IPS-20b (cell line): ENCODE results near the gene MALT1.
"Not testable (repeated sequence)": the region's sequence is repeated elsewhere in the genome, so short reads cannot be mapped to it uniquely, and the experiment has no call there.

ENCODE experiments used
- H3K27ac ChIP-seq: one replicate; pipeline ENCODE4 v1.5.1; 2013; ENCODE audit warnings: low read length
- H3K27me3 ChIP-seq: 2 replicates; pipeline ENCODE4 v1.6.1; 2013; ENCODE audit warnings: mild to moderate bottlenecking, low read length, inconsistent platforms; ENCODE audit not compliant: insufficient read depth
- H3K36me3 ChIP-seq: 2 replicates; pipeline ENCODE4 v1.6.1; 2013; ENCODE audit warnings: low read depth, mild to moderate bottlenecking, inconsistent platforms, low read length, moderate library complexity; ENCODE audit not compliant: insufficient read depth
- H3K4me1 ChIP-seq: 2 replicates; pipeline ENCODE4 v1.6.1; 2013; ENCODE audit warnings: mild to moderate bottlenecking, control low read depth, inconsistent platforms, low read length, moderate library complexity; ENCODE audit not compliant: insufficient read depth
- H3K4me3 ChIP-seq: 2 replicates; pipeline ENCODE4 v1.5.1; 2013; ENCODE audit warnings: mild to moderate bottlenecking, low read length, inconsistent platforms
- H3K9ac ChIP-seq: 2 replicates; pipeline ENCODE4 v1.6.1; 2013; ENCODE audit warnings: low read depth, mild to moderate bottlenecking, inconsistent platforms, low read length, moderate library complexity
- H3K9me3 ChIP-seq: 2 replicates; pipeline ENCODE4 v1.6.1; 2013; ENCODE audit warnings: mild to moderate bottlenecking, low read depth, low read length, inconsistent platforms; ENCODE audit not compliant: insufficient read depth

Gene MALT1

DNA sequence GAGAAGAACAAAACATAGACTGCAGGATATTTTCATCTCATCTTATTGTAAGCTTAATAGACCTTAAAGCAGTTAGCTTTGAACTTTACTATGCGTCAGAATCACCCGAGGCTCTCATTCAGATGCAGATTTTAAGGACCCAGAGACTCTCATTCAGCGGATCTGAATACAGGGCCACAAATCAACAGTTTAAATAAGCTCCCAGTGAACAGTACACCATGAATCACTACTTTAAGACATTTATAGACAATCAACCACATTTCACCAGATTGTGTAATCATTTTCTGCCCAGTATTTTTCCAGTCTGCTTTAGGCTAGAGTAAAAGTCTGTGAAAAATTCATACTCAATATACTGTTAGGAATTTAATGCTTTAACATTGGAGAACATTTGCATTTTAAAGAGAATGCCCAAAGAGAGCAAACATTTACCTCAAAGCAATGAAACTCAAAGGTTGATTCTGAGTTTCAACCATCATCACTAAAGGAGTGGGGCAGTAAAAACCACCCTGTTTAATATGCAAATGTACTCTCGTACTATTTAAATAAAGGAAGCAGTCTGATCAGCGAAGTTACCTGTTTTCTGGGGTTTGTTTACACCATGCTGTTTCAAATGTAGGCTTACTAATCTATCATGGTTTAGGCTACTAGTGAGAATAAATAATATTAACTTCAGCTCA lies 31.4 kb upstream of the MALT1 start:
- Histone ChIP-seq H3K9ac (peak overlapping the region; percentile 44; the same call in 1 of the 2 replicates), H3K27ac (peak overlapping the region; percentile 59), H3K36me3 (no peaks in the 10 kb centered on the region), H3K4me1 (peaks cover 31% of the 10 kb centered on the region), H3K27me3 (no peaks in the 10 kb centered on the region), H3K4me3 (peak overlapping the region; percentile 42), H3K9me3 (no peaks in the 10 kb centered on the region)

DNA sequence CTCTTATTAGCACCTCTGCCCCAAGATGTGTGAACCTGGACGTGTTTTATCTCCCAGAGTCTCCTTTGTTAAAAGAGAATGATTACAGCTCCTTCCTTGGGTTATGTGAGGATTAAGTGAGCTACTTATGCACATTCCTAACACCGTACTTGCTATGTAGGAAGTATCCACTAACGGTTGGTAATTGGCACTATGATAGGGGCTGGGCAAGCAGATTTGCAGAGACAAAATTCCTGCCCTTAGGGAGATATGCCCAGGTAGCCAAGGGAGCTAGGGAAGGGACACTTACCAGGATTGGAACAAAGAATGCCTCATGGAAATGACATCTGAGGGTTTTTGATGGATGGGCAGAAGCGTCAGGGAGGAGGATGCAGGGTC lies 30.8 kb upstream of the MALT1 start:
- Histone ChIP-seq H3K36me3 (no peaks in the 10 kb centered on the region), H3K9ac (peak overlapping the region; percentile 44; the same call in 1 of the 2 replicates), H3K4me3 (peak overlapping the region; percentile 42)

DNA sequence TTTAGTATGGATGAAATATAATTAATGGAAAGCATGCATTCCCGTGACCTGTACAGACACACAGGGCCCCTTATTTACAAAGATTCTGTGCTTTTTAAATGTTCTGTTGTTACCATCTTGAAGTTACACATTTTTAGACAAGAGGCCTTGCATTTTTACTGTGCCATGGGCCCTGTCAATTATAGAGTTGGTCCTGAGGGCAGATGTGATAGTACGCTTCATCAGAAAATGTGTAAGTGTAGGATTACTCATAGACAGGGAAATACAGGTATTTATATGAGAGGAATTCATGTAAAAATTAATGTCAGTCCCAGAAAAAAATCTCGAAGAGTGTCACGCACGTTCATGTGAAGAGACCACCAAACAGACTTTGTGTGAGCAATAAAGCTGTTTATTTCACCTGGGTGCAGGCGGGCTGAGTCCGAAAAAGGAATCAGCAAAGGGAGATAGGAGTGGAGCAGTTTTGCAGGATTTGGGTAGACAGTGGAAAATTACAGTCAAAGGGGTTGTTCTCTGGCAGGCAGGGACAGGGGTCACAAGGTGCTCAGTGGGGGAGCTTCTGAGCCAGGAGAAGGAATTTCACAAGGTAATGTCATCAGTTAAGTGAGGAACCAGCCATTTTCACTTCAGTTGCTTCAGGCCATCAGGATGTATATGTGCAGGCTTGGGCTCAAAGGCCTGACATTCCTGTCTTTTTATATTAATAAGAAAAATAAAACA lies 30.2 kb upstream of the MALT1 start:
- Histone ChIP-seq H3K9me3 (0 out of 2 replicates have a peak, but pooled peaks cover 2% of the 10 kb centered on the region), H3K27me3 (no peaks in the 10 kb centered on the region), H3K4me1 (peaks cover 31% of the 10 kb centered on the region), H3K36me3 (no peaks in the 10 kb centered on the region), H3K27ac (no peak overlapping the region), H3K9ac (peak overlapping the region; percentile 44; the same call in 1 of the 2 replicates), H3K4me3 (no peak overlapping the region)

More for the DNA sequence above, 30.8 kb upstream of the MALT1 start:
- Histone ChIP-seq H3K27ac (peak overlapping the region; percentile 59), H3K9me3 (no peaks in the 10 kb centered on the region), H3K4me1 (peaks cover 31% of the 10 kb centered on the region), H3K27me3 (no peaks in the 10 kb centered on the region)

DNA sequence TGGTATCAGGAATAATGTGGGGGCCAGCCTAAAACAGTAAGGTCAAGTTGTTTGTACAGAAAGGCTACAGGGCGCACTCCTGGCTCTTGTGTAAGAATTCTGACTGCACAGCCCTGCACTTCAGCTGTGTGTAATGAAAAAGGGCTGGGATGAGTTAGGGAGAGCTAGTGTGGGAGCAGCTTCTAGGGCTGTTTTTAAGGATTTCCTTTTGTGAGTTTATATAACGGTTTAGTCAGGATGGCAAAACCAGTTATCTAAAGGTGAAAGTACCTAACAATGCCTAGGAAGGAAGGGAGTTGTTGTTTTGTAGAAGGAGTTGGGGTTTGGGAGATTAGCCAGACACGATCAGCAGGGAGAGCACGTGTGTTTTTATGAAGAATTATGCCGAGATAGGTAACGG lies 27.7 kb upstream of the MALT1 start:
- peaks cover 31% of the 10 kb centered on the region for H3K4me1 ChIP-seq
- H3K36me3 ChIP-seq, H3K9ac ChIP-seq, H3K4me3 ChIP-seq, H3K27me3 ChIP-seq, H3K27ac ChIP-seq: not testable (repeated sequence)
- peaks cover 14% of the 10 kb centered on the region for H3K9me3 ChIP-seq

DNA sequence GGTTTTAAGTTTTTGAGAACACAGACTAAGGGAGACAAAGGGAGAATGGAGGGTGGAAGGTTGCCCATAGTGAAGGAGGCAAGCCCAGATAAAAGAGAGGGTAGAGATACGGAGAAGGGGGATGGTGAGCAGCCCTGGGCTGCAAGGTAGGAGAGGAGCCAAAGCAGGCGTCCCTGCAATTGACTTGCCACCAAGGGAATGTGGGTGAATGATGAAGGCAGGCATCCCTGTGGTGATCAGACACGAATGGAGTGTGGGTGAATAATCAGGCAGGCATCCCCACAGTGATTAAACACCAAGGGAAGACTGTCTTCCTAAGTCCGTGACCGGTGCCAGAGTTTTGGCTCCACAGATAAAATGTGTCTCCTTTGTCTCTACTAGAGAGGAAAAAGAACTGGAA lies 25.9 kb upstream of the MALT1 start:
- peaks cover 14% of the 10 kb centered on the region for H3K9me3 ChIP-seq
- no peak overlapping the region for H3K4me3 ChIP-seq
- H3K9ac ChIP-seq = no peak overlapping the region
- H3K4me1 ChIP-seq = peaks cover 15% of the 10 kb centered on the region
- H3K36me3 ChIP-seq = no peaks in the 10 kb centered on the region
- no peak overlapping the region for H3K27ac ChIP-seq
- no peaks in the 10 kb centered on the region for H3K27me3 ChIP-seq

DNA sequence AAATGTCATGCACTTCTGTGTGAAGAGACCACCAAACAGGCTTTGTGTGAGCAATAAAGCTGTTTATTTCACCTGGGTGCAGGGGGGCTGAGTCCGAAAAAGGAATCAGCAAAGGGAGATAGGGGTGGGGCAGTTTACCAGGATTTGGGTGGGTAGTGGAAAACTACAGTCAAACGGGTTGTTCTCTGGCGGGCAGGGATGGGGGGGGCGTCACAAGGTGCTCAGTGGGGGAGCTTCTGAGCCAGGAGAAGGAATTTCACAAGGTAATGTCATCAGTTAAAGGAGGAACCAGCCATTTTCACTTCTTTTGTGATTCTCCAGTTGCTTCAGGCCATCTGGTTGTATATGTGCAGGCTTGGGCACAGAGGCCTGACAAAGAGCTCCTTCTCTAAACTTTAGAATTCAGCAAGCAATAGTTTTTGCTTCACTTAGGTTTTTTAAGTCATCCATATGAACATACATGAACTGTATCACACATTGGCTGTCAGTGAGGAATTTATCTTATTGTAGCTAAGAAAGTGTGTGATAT lies 24.9 kb upstream of the MALT1 start:
- Histone ChIP-seq H3K4me1 (peaks cover 7% of the 10 kb centered on the region; the same call in 1 of the 2 replicates), H3K9ac (no peak overlapping the region), H3K4me3 (no peak overlapping the region), H3K36me3 (no peaks in the 10 kb centered on the region), H3K27ac (no peak overlapping the region), H3K9me3 (peaks cover 14% of the 10 kb centered on the region), H3K27me3 (no peaks in the 10 kb centered on the region)

DNA sequence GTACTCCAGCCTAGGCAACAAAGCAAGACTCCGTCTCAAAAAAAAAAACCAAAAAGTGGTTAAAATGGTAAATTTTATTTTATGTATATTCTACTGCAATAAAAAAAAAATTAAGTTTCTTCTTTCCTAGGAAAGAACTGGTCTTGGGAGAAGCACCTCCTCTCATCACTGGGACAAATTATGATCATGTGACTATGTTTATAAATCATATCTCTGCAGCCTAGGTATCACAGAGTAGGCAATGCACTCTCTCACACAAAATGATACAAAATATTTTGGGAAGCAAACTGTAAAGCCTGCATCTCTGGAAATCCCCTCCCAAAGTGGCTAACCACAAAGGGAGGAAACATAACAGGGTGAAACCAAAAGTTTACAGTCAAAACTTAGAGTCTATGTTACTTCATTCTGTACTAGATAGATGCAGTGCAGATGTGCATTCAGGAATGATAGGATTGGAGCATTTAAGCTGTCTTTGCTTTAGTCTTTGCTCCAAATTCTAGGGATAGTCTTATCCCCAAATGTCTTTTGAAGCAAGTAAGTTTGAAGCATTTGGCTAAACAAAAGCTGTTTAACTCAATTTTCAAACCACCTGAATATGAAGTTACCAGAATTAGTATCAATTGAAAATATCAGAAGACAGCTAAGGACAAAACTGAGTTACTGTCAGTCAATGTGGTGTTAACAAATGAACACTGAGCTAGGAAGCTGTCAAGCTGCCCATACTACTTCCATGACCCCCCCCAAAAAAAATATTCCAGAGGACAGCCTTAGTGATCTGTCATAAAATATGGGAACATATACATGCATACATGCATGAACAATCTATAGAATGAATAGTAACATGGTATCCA lies 21.1 kb upstream of the MALT1 start:
- Histone ChIP-seq H3K4me1 (no peaks in the 10 kb centered on the region), H3K27me3 (no peaks in the 10 kb centered on the region), H3K4me3 (no peak overlapping the region), H3K36me3 (no peaks in the 10 kb centered on the region), H3K9me3 (peaks cover 14% of the 10 kb centered on the region), H3K27ac (no peak overlapping the region), H3K9ac (no peak overlapping the region)

DNA sequence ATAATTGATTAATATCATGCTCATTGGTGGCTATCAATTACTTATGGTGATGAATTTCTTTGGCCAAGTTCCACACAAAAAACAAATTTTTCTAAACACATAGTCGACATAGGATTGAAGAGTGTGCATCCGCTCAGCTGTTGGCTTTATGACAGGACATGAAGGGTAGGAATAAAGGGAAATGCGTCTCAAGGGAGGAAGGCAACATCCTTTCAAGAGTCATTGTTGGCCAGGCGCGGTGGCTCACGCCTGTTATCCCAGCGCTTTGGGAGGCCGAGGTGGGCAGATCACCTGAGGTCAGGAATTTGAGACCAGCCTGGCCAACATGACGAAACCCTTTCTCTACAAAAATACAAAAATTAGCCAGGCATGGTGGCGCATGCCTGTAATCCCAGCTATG lies 20.4 kb upstream of the MALT1 start:
- not testable (repeated sequence) for H3K4me3 ChIP-seq, H3K27me3 ChIP-seq, H3K4me1 ChIP-seq, H3K9ac ChIP-seq, H3K27ac ChIP-seq, H3K36me3 ChIP-seq
- H3K9me3 ChIP-seq = peaks cover 14% of the 10 kb centered on the region

DNA sequence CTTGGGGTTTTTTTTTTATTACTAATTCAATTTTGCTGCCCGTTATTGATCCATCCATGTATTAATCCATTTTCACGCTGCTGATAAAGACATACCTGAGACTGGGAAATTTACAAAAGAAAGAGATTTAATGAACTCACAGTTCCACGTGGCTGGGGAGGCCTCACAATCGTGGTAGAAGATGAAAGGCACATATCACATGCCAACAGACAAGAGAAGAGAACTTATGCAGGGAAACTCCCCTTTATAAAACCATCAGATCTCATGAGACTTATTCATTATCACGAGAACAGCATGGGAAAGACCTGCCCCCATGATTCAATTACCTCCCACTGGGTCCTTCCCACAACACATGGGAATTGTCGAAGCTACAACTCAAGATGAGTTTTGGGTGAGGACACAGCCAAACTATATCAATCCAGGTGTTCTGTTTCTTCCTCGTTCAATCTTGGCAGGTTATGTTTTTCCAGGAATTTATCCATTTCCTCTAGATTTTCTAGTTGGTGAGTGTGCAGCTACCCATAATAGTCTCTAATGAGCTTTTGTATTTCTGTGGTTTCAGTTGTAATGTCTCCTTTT lies 18.0 kb upstream of the MALT1 start:
- H3K36me3 ChIP-seq, H3K9ac ChIP-seq, H3K27me3 ChIP-seq, H3K4me3 ChIP-seq, H3K9me3 ChIP-seq, H3K27ac ChIP-seq, H3K4me1 ChIP-seq: not testable (repeated sequence)

DNA sequence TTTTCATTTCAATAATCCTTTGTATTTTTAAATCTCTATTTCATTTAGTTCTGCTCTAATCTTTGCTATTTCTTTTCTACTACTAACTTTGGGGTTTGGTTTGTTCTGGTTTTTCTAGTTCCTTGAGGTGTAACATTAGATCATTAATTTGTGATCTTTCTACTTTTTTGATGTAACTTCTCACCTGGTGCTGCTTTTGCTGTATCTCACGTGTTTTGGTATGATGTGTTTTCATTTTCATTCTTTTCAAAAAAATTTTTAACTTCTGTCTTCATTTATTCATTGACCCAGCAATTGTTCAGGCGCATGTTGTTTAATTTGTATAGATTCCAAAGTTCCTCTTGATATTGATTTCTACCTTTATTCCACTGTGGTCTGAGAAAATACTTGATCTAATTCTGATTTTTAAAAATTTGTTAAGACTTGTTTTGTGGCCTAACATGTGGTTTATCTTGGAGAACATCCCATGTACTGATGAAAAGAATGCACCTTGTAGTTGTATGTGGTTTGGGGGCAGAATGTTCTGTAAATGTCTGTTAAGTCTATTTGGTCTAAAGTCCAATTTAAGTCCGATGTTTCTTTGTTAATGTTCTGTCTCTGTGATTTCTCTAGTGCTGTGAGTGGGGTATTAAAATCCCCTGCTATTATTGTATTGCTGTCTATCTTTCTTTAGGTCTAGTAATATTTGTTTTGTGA lies 17.3 kb upstream of the MALT1 start:
- H3K27ac ChIP-seq = no peak overlapping the region
- H3K36me3 ChIP-seq = no peaks in the 10 kb centered on the region
- H3K4me1 ChIP-seq = no peaks in the 10 kb centered on the region
- H3K27me3 ChIP-seq = no peaks in the 10 kb centered on the region
- H3K4me3 ChIP-seq = no peak overlapping the region
- H3K9ac ChIP-seq = no peak overlapping the region
- H3K9me3 ChIP-seq = no peaks in the 10 kb centered on the region
